HepG2 (cell line): Measurements from ENCODE around the gene IL32. TPM values are rescaled to one million over a fixed set of nuclear protein-coding genes. Genes with fewer than 3 reads are reported as not detected.
A peak's percentile ranks its signal among the peaks of the same experiment; 100 is the strongest.

Experiments
- ATF4 ChIP-seq, 2 experiments: fragments of 450-650 bp in 1 of 2; sonication (generic) in 1 of 2; formaldehyde crosslinking; IDR thresholded peaks; 2 replicates each; pipeline versions ENCODE4 v1.5.0 to v1.8.0; 2020 to 2022; ENCODE audit warnings: mild to moderate bottlenecking in 1 of 2, missing genetic modification reagents in 1 of 2
- HNF1A ChIP-seq, 2 experiments: sonication (generic) in 1 of 2; formaldehyde crosslinking in 1 of 2; IDR thresholded peaks; 2 replicates each; pipeline versions ENCODE4 v1.4.0 to v1.6.1; 2016 to 2020; ENCODE audit warnings: borderline replicate concordance in 1 of 2, low read depth in 1 of 2, mild to moderate bottlenecking in 1 of 2, missing genetic modification reagents in 1 of 2
- KDM5B ChIP-seq: sonication (generic); formaldehyde crosslinking; IDR thresholded peaks from 2 replicates; pipeline ENCODE4 v1.4.0; 2020; ENCODE audit warnings: missing genetic modification reagents, mild to moderate bottlenecking, borderline replicate concordance
- MEIS2 ChIP-seq: sonication (generic); formaldehyde crosslinking; IDR thresholded peaks from 2 replicates; pipeline ENCODE4 v1.9.0; 2021; ENCODE audit warnings: mild to moderate bottlenecking, missing genetic modification reagents
- NONO ChIP-seq, 2 experiments: fragments of 450-650 bp in 1 of 2; sonication (generic) in 1 of 2; formaldehyde crosslinking in 1 of 2; IDR thresholded peaks in 1 of 2; conservative IDR thresholded peaks in 1 of 2; 2 replicates each; pipeline versions ENCODE4 v1.6.1 to v1.8.0; 2017 to 2022; ENCODE audit warnings: mild to moderate bottlenecking in 1 of 2, missing genetic modification reagents in 1 of 2, moderate library complexity in 1 of 2
- PRDM10 ChIP-seq: sonication (generic); formaldehyde crosslinking; IDR thresholded peaks from 2 replicates; pipeline ENCODE4 v1.4.0; 2020; ENCODE audit warnings: low read depth, missing genetic modification reagents
- RELA ChIP-seq: sonication (generic); formaldehyde crosslinking; IDR thresholded peaks from 2 replicates; pipeline ENCODE4 v1.4.0; 2020; ENCODE audit warnings: missing genetic modification reagents
- SKIL ChIP-seq: sonication (generic); formaldehyde crosslinking; IDR thresholded peaks from 2 replicates; pipeline ENCODE4 v1.8.0; 2022; ENCODE audit warnings: missing genetic modification reagents, mild to moderate bottlenecking, moderate library complexity, borderline replicate concordance
- SNRNP70 ChIP-seq: fragments of 200-400 bp; formaldehyde crosslinking; IDR thresholded peaks from 2 replicates; pipeline ENCODE4 v1.6.1; 2017; ENCODE audit warnings: mild to moderate bottlenecking, low read depth, low read length, moderate library complexity
- ZC3H13 ChIP-seq: sonication (generic); formaldehyde crosslinking; IDR thresholded peaks from 2 replicates; pipeline ENCODE4 v1.8.1; 2023; ENCODE audit warnings: mild to moderate bottlenecking, missing genetic modification reagents, moderate library complexity
- ZFYVE20 ChIP-seq: sonication (generic); formaldehyde crosslinking; IDR thresholded peaks from 2 replicates; pipeline ENCODE4 v1.8.0; 2023; ENCODE audit warnings: low read depth, mild to moderate bottlenecking, moderate library complexity, missing genetic modification reagents, borderline replicate concordance
- ZNF558 ChIP-seq: sonication (generic); formaldehyde crosslinking; IDR thresholded peaks from 2 replicates; pipeline ENCODE4 v1.9.0; 2022; ENCODE audit warnings: mild to moderate bottlenecking, missing genetic modification reagents, borderline replicate concordance
- ZSCAN12 ChIP-seq: sonication (generic); formaldehyde crosslinking; IDR thresholded peaks from 2 replicates; pipeline ENCODE4 v1.9.0; 2021; ENCODE audit warnings: mild to moderate bottlenecking, missing genetic modification reagents
- polyA plus RNA-seq, 8 experiments: library from polyadenylated mRNA; depleted of rRNA in 3 of 8; stranded (reverse) in 7 of 8; unstranded in 1 of 8; fragments of >200 nt; fragmentation: Illumina TruSeq in 4 of 8; extraction: Trizol in 4 of 8; gene quantifications; 2 replicates each; pipeline versions ENCODE4 v1.2.1 to v1.2.3, GENCODE V29; 2011 to 2016; ENCODE audit warnings: low read depth in 4 of 8, missing spikeins in 1 of 8, mixed read lengths in 1 of 8; ENCODE audit not compliant: insufficient read depth in 1 of 8
- total RNA-seq, 5 experiments: library from RNA; depleted of rRNA; stranded (reverse); fragments of >200 nt; fragmentation: Illumina TruSeq; extraction: Trizol; gene quantifications; 2 replicates each; pipeline ENCODE4 v1.2.3, GENCODE V29; 2016; ENCODE audit warnings: low read depth in 1 of 5

IL32 gene
- total and polyA plus RNA-seq, 2 of the 13 experiments (the other 11 are each of a cell fraction or from before 2014, with no cell fraction given): 115 to 165 TPM

- peak in 1 of 2 experiments; percentile 95; a peak in 2 of 4 replicates for TF ChIP-seq ATF4 (CRISPR knock-in tag; IDR thresholded peaks at IDR 0.05)
- TF ChIP-seq ZC3H13 (CRISPR knock-in tag): peak; percentile 92
- no peak for TF ChIP-seq ZFYVE20 (CRISPR knock-in tag)
- TF ChIP-seq KDM5B (CRISPR knock-in tag): peak; percentile 84
- 0 out of 2 replicates have a peak, but pooled peaks have one; percentile 20 for TF ChIP-seq HNF1A (IDR thresholded peaks at IDR 0.05; ENCODE audit: low read depth)
- TF ChIP-seq HNF1A (CRISPR knock-in tag; IDR thresholded peaks at IDR 0.05; ENCODE audit: borderline replicate concordance): peak; percentile 71; the same call in 1 of the 2 replicates
- TF ChIP-seq PRDM10 (CRISPR knock-in tag): peak; percentile 42; the same call in 1 of the 2 replicates
- no peak for TF ChIP-seq SKIL (CRISPR knock-in tag)
- TF ChIP-seq ZNF558: no peak
- no peak for TF ChIP-seq RELA (CRISPR knock-in tag)
- TF ChIP-seq MEIS2 (CRISPR knock-in tag): no peak
- TF ChIP-seq NONO (IDR thresholded peaks at IDR 0.05): no peak
- TF ChIP-seq NONO (CRISPR knock-in tag; conservative IDR thresholded peaks at IDR 0.05): peak; percentile 79
- TF ChIP-seq SNRNP70: no peak
- no peak for TF ChIP-seq ZSCAN12 (CRISPR knock-in tag)
These were observed 41.6 kb upstream of the IL32 start, which contains the start of the genes HCFC1R1 and THOC6 (continued) for GRCh38 chr16:3023669-3024478.
